ENCODE data around the gene MME.
"Not testable (repeated sequence)": the region's sequence is repeated elsewhere in the genome, so short reads cannot be mapped to it uniquely, and the experiment has no call there.

MME gene

DNA sequence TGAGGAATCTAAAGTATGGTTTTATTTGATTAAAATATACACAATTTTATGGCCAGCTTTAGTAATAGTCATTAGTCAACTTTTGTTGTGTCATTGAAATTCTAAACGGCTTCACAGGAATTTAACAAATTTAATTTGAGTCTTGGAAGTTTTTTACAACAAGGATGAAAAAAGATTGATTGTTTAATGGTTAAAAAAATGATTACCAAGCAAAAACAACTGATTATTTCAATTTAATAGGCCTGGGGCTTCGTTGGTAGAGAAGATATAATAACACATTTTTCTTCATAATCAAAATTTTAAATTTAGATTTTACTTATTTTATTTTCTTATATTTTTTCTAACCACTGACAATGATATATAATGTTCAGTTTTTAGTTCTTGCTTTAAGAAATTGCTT lies 4.4 kb downstream of the MME start:
- DNase-seq (ENCODE audit: low spot score), result no peak

DNA sequence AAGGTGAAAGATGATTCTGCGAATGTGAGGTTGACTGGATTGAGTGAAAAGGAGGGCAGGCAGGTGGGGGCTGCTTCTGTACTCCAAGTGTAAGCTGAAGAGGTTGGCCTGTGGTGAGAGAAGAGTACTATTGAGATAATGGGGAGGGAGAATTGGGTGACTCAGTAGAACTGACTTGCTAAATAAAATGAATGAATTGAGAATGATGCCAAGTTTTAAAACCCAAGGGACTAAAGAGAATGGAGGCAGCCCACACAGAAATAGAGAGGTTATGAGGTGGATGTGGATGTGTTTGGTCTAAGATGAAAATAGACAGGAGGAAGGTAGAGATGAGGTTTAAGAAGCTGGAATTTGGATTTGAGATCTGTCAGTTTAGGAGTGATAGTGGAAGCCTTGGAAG lies 5.9 kb downstream of the MME start:
- DNase-seq (ENCODE audit: low spot score), result no peak

DNA sequence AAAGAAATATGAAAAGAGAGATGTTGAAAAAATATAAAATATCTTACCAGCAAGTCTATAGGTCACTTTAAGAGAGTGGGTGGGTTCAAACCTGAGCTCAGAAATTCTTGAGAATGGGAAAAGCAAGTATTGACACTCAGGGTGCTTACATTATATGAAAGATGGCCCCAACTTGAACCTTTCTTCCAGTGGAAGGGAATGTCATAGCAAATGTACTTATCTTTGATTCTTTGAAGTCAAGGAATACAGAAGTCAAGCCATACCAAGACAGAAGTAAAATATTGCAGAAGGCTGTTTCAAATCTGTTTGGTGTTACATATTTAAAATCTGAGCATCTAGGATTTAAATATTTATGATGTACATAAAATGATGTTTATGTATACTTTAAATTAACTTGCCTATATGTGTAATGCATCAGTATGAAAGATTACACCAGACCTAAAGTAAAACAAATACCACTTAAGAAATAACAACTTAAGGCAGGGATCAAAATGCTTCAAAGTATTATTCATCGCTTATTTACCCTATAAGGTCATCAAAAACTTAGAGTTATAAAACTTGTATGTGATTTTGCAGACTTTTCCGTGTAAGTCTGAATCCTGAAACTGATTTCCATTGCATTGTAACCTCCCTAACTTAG lies 8.7 kb downstream of the MME start:
- DNase-seq (ENCODE audit: low spot score), result no peak

DNA sequence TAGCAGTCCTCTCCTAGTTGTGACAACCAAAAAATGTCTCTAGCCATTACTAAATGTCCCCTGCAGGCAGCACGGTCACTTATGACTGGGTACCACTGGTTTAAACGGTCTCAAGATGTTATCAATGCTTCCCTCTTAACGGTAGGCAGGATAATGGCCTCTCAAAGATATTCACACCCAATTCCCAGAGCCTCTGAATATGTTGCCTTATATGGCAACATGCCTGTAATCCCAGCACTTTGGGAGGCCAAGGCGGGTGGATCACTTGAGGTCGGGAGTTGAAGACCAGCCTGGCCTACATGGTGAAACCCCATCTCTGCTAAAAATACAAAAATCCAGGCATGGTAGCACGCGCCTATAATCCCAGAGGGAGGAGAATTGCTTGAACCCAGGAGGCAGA lies 9.4 kb downstream of the MME start:
- DNase-seq (ENCODE audit: low spot score), result no peak

DNA sequence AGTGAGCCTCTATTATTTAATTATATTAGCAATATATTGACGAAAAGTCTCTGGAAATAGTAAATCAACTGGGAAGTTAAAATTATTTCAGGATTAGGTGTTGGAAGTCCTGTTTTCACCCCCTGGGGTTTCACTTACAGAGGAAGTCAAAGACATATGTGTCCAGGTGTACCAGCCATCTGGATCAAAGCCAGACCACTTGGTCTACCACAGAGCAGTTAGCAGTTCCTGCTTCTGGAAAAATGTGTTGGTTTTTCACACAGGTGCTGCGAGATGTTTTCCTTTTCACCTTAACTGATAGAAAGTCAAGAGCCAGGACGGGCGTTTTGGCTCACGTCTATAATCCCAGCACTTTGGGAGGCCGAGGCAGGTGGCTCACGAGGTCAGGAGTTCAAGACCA lies 13.1 kb downstream of the MME start:
- no peak for DNase-seq (ENCODE audit: low spot score)

DNA sequence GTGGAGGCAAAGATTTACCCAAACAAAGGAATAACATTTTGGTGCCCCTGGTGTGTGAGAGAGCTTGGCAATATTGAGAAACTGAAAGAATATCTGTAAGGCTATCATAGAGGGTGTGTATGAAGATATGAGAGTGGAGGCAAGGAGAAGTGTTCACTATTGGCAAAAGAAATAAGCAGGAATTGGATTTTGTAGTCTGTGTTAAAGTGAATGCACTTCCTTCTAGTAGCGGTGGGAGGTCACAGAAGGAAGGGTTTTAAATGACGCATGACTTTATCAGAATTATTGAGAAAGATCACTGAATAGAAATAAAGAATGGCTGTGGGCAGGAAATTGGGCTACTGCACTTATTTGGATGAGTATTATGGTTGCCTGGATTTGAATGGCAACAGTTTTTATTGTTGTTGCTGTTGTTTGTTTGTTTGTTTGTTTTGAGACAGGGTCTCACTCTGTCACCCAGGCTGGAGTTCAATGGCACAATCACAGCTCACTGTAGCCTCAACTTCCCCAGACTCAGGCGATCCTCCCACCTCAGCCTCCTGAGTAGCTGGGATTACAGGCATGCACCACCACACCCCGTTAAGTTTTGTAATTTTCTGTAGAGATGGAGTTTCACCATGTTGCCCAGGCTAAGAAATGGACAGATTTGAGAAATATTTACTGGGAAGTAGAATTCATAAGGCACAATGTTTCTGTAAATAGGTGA lies 16.3 kb downstream of the MME start:
- DNase-seq (ENCODE audit: low spot score), result no peak

DNA sequence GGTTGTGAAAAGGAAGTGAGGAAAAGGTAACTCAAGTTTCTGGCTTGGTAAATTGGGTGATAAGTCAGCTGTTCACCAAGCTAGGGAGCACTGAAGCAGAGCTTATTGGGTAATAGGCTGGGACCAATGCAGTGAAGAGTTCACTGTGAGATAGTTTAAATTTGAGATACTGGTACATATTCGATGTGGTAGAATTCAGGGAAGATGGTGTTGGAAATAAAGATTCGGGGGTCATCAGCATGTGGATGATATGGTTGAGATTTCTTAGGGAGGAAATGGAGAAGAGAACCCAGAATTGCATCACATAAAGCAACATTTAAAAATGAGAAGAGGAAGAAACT lies 16.9 kb downstream of the MME start:
- no peak for DNase-seq (ENCODE audit: low spot score)

DNA sequence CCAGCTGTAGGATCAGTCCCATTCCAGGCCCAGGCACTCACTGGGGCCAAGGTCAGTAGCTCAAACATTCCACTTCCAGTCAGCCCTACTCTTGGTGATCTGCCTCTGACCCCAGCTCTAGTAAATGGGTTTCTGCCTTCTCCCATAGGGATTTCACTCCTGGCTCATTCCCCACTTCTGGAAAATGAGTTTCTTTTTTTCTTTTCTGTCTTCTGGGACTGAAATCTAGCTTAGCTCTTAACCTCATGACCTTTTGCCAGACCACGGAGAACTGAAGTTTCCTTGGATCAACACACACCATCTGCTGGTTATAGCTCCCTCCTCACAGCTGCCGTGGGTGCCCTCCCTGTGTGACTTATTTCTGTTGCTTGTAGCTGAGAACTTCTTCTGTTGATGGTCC lies 21.3 kb downstream of the MME start:
- DNase-seq (ENCODE audit: low spot score), result no peak

DNA sequence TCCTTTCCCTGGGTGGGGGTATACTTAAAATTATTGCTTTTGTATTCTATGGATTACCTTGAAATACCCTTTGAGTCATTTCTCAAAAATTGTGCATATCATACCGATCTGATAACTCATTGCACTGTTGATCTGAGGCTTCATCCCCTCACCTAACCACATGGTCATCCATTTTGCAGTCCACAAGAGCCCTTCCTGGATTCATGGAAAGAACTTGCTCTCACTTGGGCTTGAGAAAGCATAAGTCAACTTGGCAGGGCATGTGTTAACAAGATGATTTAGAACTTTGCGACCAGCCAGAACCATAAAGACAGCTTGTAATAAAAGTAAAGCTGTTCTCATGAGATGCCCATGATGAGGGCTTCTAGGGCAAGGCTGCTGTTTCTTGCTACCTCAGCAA lies 22.2 kb downstream of the MME start:
- DNase-seq (ENCODE audit: low spot score), result no peak

DNA sequence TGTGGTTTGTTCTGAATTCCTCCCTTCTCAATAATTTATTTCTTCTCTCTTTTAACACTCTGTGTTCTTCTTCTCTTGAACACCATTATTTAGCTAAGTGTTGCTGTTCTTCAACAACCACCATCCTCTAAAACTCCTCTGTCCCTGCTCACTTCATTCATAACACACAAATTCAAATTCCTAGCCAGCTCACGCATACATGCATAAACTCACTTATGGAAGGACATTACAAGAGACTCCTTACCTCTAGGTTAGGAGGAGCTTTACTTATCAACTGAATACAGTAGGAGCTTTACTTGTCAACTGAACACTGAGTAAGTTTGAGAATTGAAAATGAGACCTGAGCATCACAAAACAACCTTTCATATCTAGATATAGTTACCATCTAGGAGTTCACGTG lies 23.6 kb downstream of the MME start:
- DNase-seq (ENCODE audit: low spot score), result no peak

DNA sequence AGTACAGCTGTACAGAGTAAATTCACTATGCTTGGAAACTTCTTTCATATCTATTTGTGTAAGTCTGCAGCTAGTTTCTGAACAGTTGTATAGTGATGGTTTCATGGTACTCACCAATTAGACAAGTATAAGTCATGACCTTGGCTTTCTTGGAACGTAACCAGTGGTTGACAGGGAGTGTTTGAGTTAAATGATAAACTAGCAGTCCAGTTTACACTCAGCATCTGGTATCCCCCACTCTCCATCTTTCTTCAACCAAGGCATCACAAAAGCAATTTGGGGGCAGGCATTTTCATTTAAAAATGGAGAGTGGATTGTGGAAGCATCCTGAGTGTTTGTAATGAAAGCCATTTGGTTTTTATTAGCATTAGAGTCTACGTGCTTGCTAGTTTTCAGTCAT lies 26.0 kb downstream of the MME start:
- DNase-seq (ENCODE audit: low spot score), result no peak

DNA sequence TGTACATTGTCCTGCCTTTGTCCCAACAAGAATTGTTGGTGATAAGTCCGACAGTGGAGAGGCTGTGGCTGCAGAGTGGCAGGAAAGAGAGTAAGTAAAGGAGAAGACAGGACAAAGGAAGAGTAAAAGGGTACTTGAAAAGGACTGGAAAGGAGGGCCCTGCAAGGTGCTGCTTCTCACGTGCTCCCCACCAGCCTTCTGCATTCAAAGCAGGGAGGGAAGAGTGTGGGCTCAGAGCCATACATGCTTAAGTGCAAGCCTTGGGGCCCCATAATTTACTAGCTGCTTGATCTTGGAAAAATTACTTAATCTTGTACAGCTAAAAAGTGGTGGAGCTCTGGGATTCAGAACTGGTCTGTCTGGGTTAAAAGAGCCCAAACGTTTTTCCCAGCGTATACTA lies 29.9 kb downstream of the MME start:
- no peak for DNase-seq (ENCODE audit: low spot score)

DNA sequence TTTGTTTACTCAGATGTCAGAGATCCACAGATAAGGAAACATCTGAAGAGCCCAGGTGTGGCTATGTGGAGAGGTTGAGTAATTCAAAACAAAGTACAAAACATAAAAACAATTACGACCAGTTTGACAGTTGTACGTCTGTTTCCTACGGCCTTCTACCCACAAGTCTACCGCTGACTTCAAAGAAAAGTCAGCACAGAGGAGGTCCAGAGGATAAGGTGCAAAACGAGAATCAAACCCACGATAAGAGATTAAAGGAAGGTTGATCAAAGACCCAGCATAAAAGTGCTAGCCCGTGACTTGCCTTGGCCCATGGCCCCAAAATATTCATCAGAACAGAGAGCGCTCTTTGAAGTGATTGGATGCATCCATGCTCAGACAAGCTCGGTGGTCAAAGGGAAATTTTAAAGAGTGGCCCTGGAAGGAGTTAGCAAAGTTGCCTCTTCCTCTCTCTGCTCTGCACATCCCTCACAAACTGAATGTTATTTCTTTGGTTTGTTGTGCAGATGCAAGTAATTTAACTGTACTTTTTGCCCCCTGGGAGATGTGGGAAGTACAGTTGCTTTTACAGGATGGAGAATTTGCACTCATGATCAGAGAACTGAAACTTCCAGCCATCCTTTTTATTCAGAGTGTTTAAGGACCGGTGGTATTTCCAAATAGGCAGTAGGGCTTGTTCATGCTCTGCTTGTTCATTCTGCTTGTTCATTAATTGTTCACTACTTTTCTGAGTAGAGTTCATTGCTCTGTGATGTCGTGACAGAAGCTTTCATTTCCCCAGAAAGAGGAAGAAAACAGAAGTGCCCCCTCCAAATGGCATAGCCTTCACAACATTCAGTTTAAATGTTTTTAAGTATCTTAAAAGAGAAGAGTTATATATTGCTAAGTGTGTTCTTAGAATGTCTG lies 31.1 kb downstream of the MME start:
- no peak for DNase-seq (ENCODE audit: low spot score)

DNA sequence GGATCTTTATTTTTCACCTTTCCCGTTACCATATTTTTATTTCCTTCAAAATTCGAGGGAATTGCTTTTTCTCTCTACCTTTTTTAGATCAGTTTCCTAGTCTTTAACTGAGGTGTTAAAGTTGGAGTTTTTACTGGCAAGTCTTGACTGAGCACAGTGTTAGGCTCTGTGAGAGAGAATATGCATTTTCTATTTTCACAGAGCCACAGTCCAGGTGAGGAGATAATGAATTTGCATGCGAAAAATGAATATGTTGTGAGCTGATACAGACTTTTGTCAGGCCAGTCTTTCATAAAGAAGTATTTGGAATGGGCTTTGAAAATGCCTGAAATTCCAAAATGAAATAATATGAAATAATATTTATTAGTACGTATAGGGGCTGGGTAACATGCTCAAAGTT lies 31.9 kb downstream of the MME start:
- DNase-seq (ENCODE audit: low spot score), result no peak

DNA sequence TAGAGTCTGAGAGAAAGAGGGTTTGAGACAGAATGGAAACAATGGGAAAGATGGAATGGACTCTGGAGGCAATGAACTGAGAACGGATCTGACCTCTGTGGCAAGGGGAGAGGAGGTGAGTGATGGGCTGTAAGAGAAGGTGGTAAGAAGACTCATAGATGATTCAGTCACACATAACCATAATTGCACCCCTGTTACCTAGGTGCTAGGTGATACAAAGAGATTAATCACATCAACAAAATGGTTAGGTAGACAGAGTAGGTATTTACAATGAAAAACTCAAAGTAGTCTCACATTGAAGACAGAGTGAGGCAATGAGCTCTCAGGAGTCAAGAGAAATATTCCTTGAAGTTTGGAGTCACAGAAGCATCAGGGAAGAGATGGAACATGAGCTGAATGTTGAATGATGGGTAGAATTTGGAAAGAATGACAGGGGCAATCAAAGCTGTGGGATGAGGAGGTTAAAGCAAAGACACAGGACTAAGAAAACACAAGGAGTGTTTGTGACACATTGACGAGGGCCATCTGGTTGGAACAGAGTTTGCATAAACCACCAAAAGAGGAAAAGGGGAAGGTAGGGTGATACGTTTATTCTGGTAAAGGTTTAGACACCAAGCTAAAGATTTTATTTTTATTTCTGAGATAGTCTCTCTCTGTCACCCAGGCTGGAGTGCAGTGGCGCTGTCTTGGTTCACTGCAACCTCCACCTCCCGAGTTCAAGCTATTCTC lies 32.7 kb downstream of the MME start:
- no peak for DNase-seq (ENCODE audit: low spot score)

DNA sequence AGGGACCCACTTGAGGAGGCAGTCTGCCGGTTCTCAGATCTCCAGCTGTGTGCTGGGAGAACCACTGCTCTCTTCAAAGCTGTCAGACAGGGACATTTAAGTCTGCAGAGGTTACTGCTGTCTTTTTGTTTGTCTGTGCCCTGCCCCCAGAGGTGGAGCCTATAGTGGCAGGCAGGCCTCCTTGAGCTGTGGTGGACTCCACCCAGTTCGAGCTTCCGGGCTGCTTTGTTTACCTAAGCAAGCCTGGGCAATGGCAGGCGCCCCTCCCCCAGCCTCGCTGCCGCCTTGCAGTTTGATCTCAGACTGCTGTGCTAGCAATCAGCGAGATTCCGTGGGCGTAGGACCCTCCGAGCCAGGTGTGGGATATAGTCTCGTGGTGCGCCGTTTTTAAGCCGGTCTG lies 44.6 kb downstream of the MME start:
- DNase-seq (ENCODE audit: low spot score), result not testable (repeated sequence)

DNA sequence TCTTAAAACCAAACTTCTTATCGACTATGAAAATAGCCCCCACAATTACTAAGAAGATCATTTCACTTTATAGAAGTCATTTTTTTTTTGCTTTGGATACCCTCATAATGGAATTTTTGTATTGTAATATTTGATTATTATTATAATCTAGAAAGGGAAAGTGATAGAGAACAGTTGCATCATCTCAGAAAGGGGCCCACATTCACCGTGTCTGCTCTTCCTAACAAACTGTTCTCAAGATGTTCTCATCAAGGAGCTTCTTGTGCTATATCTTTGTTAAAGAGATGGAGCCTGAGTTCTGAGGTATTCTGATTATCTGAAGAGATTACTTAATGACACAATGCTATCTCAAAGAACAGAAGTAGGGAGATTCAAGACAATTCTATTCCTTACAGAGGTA lies 49.3 kb downstream of the MME start:
- no peak for DNase-seq (ENCODE audit: low spot score)

DNA sequence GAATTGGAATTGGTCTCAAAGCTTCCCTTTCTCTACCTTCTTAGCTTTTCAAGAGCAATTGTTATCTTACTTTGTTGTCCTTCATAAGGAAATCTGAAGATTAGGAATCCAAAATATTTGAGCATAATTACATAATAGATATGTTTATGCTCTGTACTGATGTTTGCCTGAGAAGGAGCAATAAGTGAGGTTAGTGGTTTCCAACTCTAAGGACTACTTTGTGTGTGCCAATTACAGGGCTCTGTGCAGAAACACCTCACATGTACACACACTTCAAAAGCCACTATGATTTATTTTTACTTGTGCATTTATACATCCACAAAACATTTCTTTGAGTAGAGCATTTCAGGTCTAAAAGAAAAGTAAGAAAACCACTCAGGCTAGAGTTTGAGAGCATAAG lies 49.9 kb downstream of the MME start:
- no peak for DNase-seq (ENCODE audit: low spot score)

DNA sequence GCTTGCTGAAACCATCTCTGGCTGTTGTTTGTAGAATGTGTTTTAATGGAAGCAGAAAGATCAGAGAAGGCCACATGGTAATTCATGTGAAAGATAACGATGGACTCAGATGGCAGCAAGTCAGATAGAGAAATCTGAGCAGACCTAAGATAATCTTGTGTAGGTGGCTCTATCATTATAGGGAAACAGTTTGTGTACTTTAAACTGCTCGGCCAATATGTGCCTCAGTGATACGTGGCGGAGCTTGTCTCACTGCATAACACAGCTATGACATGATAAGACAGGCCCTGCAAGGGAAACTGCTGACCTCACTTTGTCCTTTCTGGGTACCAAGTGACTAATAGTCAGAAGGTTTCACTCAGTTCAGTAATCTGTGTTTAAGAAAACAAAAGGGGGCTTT lies 51.0 kb downstream of the MME start:
- no peak for DNase-seq (ENCODE audit: low spot score)

DNA sequence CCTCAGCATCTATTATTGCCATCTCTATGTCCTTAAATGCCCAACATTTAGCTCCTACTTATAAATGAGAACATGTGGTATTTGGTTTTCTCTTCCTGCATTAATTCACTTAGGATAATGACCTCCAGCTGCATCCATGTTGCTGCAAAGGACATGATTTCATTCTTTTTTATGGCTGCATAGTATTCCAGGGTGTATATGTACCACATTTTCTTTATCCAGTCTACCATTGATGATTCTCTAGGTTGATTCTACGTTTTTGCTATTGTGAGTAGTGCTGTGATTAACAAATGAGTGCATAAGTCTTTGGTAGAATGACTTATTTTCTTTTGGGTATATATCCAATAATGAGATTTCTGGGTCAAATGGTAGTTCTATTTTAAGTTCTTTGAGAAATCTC lies 54.2 kb downstream of the MME start:
- DNase-seq (ENCODE audit: low spot score), result not testable (repeated sequence)

DNA sequence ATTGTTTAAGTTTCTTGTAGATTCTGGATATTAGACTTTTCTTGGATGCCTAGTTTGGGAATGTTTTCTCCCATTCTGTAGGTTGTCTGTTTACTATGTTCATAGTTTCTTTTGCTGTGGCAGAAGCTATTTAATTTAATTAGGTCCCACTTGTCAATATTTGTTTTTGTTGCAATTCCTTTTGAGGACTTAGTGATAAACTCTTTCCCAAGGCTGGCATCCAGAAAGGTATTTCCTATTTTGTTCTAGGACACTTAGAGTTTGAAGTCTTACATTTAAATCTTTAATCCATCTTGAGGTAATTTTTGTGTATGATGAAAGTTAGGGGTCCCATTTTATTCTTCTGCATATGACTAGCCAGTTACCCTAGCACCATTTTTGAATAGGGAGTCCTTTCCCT lies 54.9 kb downstream of the MME start:
- DNase-seq (ENCODE audit: low spot score), result no peak

DNA sequence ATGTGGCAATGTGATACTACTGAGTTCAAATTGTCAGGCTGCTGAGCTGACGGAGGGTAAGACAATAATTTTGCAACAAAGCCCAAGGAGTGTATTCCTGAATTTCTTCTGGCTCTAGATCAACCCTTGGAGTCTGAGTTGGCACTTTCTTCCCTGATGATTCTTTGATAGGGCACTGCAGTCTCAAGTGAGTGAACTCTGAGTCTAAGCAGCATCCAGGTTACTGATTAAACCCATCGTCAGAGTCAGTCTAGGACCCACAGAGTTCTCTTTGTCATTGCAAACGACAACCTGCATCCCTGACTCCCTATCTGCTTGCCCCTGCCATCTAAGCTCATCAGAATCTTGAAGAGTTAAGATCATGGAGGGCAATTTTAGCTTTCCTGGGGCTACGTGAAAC lies 58.6 kb downstream of the MME start:
- no peak for DNase-seq (ENCODE audit: low spot score)

DNA sequence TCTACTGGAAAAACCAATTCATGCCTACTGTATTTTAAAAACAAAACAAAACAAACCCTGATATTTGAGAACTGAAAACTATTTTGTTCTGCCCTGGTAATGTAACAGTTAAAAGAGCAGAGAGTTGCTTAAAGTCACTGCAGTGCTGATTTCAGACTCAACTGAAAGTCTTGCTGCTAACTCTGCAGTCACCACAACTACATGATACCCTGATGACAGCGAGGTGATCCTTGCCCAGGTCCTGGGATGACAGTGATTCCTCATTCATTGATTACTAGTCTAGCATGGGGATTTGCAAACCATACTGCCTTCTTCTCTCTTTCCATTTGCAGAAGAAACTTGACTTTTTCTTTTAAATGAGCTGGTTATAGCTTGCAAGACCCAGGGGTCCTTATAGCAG lies 67.5 kb downstream of the MME start:
- no peak for DNase-seq (ENCODE audit: low spot score)

Measured in Ammon's horn (tissue), 1 donor.